GM12878 (cell line): Measurements from ENCODE around the gene TOP1. TPM values are rescaled to one million over a fixed set of nuclear protein-coding genes. Genes with fewer than 3 reads are reported as not detected.

Source experiments
- ATAC-seq: fragments of 200-7000 bp; cut with Tn5 transposase; 3 replicates; pipeline ENCODE4 v1.9.1; 2020; ENCODE audit warnings: mild to moderate bottlenecking, moderate library complexity
- BruUV-seq: library from RNA; stranded (reverse); fragments of 400-500 nt; replicated peaks from 2 replicates; lab custom pipeline; 2021; lab: Mats Ljungman, UMichigan
- CTCF ChIA-PET: fragments of 300-600 bp; sonication (Branson Sonifier 250); formaldehyde crosslinking; extraction: SDS; loops from one replicate; lab custom pipeline; 2021; ENCODE audit warnings: inconsistent platforms; lab: Yijun Ruan, JAX
- POLR2A ChIA-PET: fragments of 350-600 bp; formaldehyde crosslinking; extraction: SDS; loops from one replicate; lab custom pipeline; 2021; ENCODE audit warnings: inconsistent platforms; lab: Charles Lee
- RAD21 ChIA-PET: fragments of 300-600 bp; sonication (Branson Sonifier 250); formaldehyde crosslinking; loops from one replicate; lab custom pipeline; 2023; ENCODE audit warnings: antibody characterized with exemption; ENCODE audit not compliant: unreplicated experiment; lab: Charles Lee
- SMC1A ChIA-PET: fragments of 300-600 bp; sonication (Branson Sonifier 250); formaldehyde crosslinking; loops from one replicate; lab custom pipeline; 2023; ENCODE audit not compliant: unreplicated experiment, uncharacterized antibody; lab: Charles Lee
- DNase-seq: peaks from one replicate; pipeline ENCODE4 v3.0.0-alpha.2; 2011; ENCODE audit warnings: low read depth, low spot score
- FAIRE-seq: peaks from 3 replicates; lab custom pipeline; 2011; peaks lifted over from hg19 to GRCh38; lab: Jason Lieb, UNC
- H2AFZ ChIP-seq: 2 replicates; pipeline ENCODE4 v1.6.0; 2011; ENCODE audit warnings: low read depth, low read length, control low read depth; ENCODE audit not compliant: control insufficient read depth
- H3K27ac ChIP-seq: 2 replicates; pipeline ENCODE4 v1.5.1; 2011; ENCODE audit warnings: control low read depth; ENCODE audit not compliant: control insufficient read depth, insufficient read depth
- H3K27me3 ChIP-seq, 2 experiments: replicated peaks in 1 of 2; 2 replicates each; pipeline versions ENCODE4 v1.6.0 to v1.6.1; 2011; ENCODE audit warnings: low read length in 1 of 2; ENCODE audit not compliant: control insufficient read depth in 2 of 2, insufficient read depth in 2 of 2
- H3K36me3 ChIP-seq, 2 experiments: 2 replicates each; pipeline ENCODE4 v1.5.1; 2011; ENCODE audit warnings: low read length in 1 of 2; ENCODE audit not compliant: control insufficient read depth in 2 of 2, insufficient read depth in 2 of 2
- H3K4me1 ChIP-seq: 2 replicates; pipeline ENCODE4 v1.6.1; 2011; ENCODE audit warnings: mild to moderate bottlenecking, low read length, moderate library complexity, mixed read lengths; ENCODE audit not compliant: control insufficient read depth, insufficient read depth
- H3K4me2 ChIP-seq: 2 replicates; pipeline ENCODE4 v1.6.0; 2011; ENCODE audit warnings: control low read depth; ENCODE audit not compliant: control insufficient read depth, insufficient read depth
- H3K4me3 ChIP-seq: fragments of 200-600 bp; sonication (generic); 2 replicates; pipeline ENCODE4 v1.5.1; 2016
- H3K79me2 ChIP-seq: 2 replicates; pipeline ENCODE4 v1.6.0; 2011; ENCODE audit warnings: low read length; ENCODE audit not compliant: control insufficient read depth, insufficient read depth
- H3K9ac ChIP-seq: 2 replicates; pipeline ENCODE4 v1.8.0; 2011; ENCODE audit warnings: low read length, control low read depth, mixed read lengths; ENCODE audit not compliant: control insufficient read depth, insufficient read depth
- H3K9me3 ChIP-seq: replicated peaks from 3 replicates; pipeline ENCODE4 v1.5.1; 2011; ENCODE audit warnings: mild to moderate bottlenecking, low read length; ENCODE audit not compliant: control insufficient read depth, insufficient read depth
- H4K20me1 ChIP-seq: 2 replicates; pipeline ENCODE4 v1.6.0; 2011; ENCODE audit not compliant: control insufficient read depth, insufficient read depth
- ASH2L ChIP-seq: fragments of 300-600, 200-600 bp; sonication (generic); IDR thresholded peaks from 2 replicates; pipeline ENCODE4 v1.6.1; 2017; ENCODE audit warnings: low read depth, mild to moderate bottlenecking, borderline replicate concordance
- BHLHE40 ChIP-seq, 2 experiments: fragments of 450-650 bp in 1 of 2; IDR thresholded peaks; 2 replicates each; pipeline ENCODE4 v1.6.1; 2011 to 2017; ENCODE audit warnings: low read depth in 2 of 2, borderline replicate concordance in 1 of 2, improper control_type of control experiment in 1 of 2, low read length in 1 of 2, mild to moderate bottlenecking in 1 of 2
- ESRRA ChIP-seq: IDR thresholded peaks from 2 replicates; pipeline ENCODE4 v1.6.1; 2012; ENCODE audit warnings: mild to moderate bottlenecking, low read length, improper control_type of control experiment
- GATAD2B ChIP-seq: fragments of 450-650 bp; conservative IDR thresholded peaks from 2 replicates; pipeline ENCODE4 v1.6.1; 2017; ENCODE audit warnings: low read depth, mild to moderate bottlenecking, moderate library complexity
- HDAC2 ChIP-seq: fragments of 200-600 bp; sonication (generic); IDR thresholded peaks from 2 replicates; pipeline ENCODE4 v1.6.1; 2017
- KDM1A ChIP-seq: fragments of 200-600 bp; sonication (generic); IDR thresholded peaks from 2 replicates; pipeline ENCODE4 v1.6.1; 2016; ENCODE audit warnings: borderline replicate concordance
- MTA2 ChIP-seq: fragments of 450-650 bp; IDR thresholded peaks from 2 replicates; pipeline ENCODE4 v1.6.1; 2016; ENCODE audit warnings: low read depth, mild to moderate bottlenecking, moderate library complexity
- MTA3 ChIP-seq: IDR thresholded peaks from 2 replicates; pipeline ENCODE4 v1.6.1; 2012; ENCODE audit warnings: low read length, inconsistent platforms, borderline replicate concordance
- MYC ChIP-seq: IDR thresholded peaks from 2 replicates; pipeline ENCODE4 v1.6.1; 2011; ENCODE audit warnings: mild to moderate bottlenecking, low read length, moderate library complexity, inconsistent platforms; ENCODE audit not compliant: insufficient read depth, insufficient replicate concordance, insufficient read length, severe bottlenecking
- NFXL1 ChIP-seq: fragments of 450-650 bp; IDR thresholded peaks from 2 replicates; pipeline ENCODE4 v1.6.1; 2017; ENCODE audit warnings: antibody characterized with exemption, mild to moderate bottlenecking, borderline replicate concordance
- POLR2AphosphoS5 ChIP-seq: IDR thresholded peaks from 2 replicates; pipeline ENCODE4 v1.6.1; 2011; ENCODE audit warnings: mild to moderate bottlenecking, low read length, inconsistent platforms
- RUNX3 ChIP-seq: IDR thresholded peaks from 2 replicates; pipeline ENCODE4 v1.6.1; 2012; ENCODE audit warnings: low read length, inconsistent platforms
- SIX5 ChIP-seq: IDR thresholded peaks from 2 replicates; pipeline ENCODE4 v1.6.1; 2011; ENCODE audit warnings: mild to moderate bottlenecking, low read depth, low read length, moderate library complexity; ENCODE audit not compliant: severe bottlenecking
- SREBF2 ChIP-seq: IDR thresholded peaks from 2 replicates; pipeline ENCODE4 v1.6.1; 2012; ENCODE audit warnings: mild to moderate bottlenecking, low read length
- ZNF207 ChIP-seq: fragments of 450-650 bp; IDR thresholded peaks from 2 replicates; pipeline ENCODE4 v1.6.1; 2014; ENCODE audit warnings: antibody characterized with exemption, mild to moderate bottlenecking, borderline replicate concordance
- ZNF274 ChIP-seq: IDR thresholded peaks from one replicate; pipeline ENCODE4 v1.8.0; 2011; ENCODE audit not compliant: insufficient read length, insufficient read depth
- WGBS: methylation state at CpG from one replicate; pipeline ENCODE4 v1.1.6; 2016; ENCODE audit warnings: low lambda C conversion rate; ENCODE audit not compliant: insufficient replicate concordance, insufficient coverage; ENCODE audit errors: missing lambda C conversion rate; 5-methylcytosine and 5-hydroxymethylcytosine counted together
- in situ Hi-C: fragments of 300-500 bp; cut with MboI; formaldehyde crosslinking; loops from 9 replicates; pipeline ENCODE4 v1.14.3; 2018; ENCODE audit warnings: mixed read lengths
- intact Hi-C: fragments of 100-400 bp; cut with micrococcal nuclease; formaldehyde crosslinking; loops from one replicate; pipeline ENCODE4 v1.14.2; 2022; ENCODE audit not compliant: unreplicated experiment
- polyA plus RNA-seq, 11 experiments: library from polyadenylated mRNA; depleted of rRNA in 4 of 11; unstranded in 6 of 11; stranded (reverse) in 5 of 11; fragments of >200 nt; fragmentation: Nextera tagmentation in 4 of 11; fragmentation: Illumina TruSeq in 1 of 11; extraction: Ambion mirVana in 4 of 11; extraction: Trizol in 1 of 11; gene quantifications; 1 replicate in 1 of 11; 2 replicates in 10 of 11; pipeline versions ENCODE4 v1.2.1 to v1.2.3, GENCODE V29; 2011 to 2016; ENCODE audit warnings: inconsistent platforms in 2 of 11, missing spikeins in 2 of 11, low read depth in 1 of 11
- total RNA-seq, 4 experiments: library from RNA; depleted of rRNA in 3 of 4; stranded (reverse); fragments of >200 nt in 3 of 4; fragmentation: Illumina TruSeq in 1 of 4; extraction: Trizol in 1 of 4; gene quantifications; 2 replicates each; pipeline versions ENCODE4 v1.2.1 to v1.2.3, GENCODE V29; 2013 to 2021
- TF ChIP-seq, protein P1 (sequence below): IDR thresholded peaks from 2 replicates; pipeline ENCODE4 v1.6.1; 2012; ENCODE audit warnings: low read depth, low read length, improper control_type of control experiment
- TF ChIP-seq, protein P2 (sequence below): fragments of 450-650 bp; IDR thresholded peaks from 2 replicates; pipeline ENCODE4 v1.6.1; 2018; ENCODE audit warnings: mild to moderate bottlenecking, low read depth, moderate library complexity; ENCODE audit not compliant: partially characterized antibody
- TF ChIP-seq, protein P3 (sequence below): fragments of 450-650 bp; IDR thresholded peaks from 2 replicates; pipeline ENCODE4 v1.6.1; 2017; ENCODE audit warnings: mild to moderate bottlenecking

The TOP1 gene
- total and polyA plus RNA-seq, 10 of the 15 experiments (the other 5 are each of a cell fraction or from before 2014, with no cell fraction given): 21.5 to 128 (median 47.3) TPM

DNA sequence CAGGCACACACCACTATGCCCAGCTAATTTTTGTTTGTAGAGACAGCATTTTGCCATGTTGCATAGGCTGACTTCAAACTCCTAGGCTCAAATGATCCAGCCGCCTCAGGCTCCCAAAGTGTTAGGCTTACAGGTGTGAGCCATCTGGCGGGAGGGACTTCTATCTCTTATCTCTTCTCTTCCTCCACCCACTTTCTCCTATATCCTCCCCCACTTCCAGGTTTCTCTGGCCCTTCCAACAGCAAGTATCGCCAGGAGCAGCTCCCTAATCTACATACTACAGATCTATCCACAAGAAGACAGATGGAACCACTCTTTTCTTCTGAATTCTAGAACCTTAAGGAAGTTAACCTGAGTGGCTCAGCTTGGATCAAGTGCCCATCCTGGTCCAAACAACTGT, 5.1 kb upstream of the TOP1 start:
- H3K27ac ChIP-seq: no peak overlapping the region
- intact Hi-C loops (no loop called here), in situ Hi-C loops (no loop called here)
- ChIA-PET RAD21 (interaction anchor here (3.4 kb wide), 1 partner anchor 32 kb away, joined by 16 read pairs; no protein-coding TSS in a partner anchor), SMC1A (interaction anchor here (0.5 to 4.4 kb wide), 3 partner anchors 11 to 54 kb away, joined by 3 to 26 read pairs (median 18); no protein-coding TSS in a partner anchor), CTCF (interaction anchor here (0.9 to 1.0 kb wide), 3 partner anchors 12 to 33 kb away, joined by 3 to 4 read pairs (median 3); no protein-coding TSS in a partner anchor), POLR2A (no interaction called here)
- H3K4me3 ChIP-seq: no peak overlapping the region
- no peaks in the 10 kb centered on the region for H3K27me3 ChIP-seq
- peaks cover 9% of the 10 kb centered on the region for H3K4me1 ChIP-seq
- H2AFZ ChIP-seq: no peak overlapping the region
- H3K79me2 ChIP-seq: no peaks in the 10 kb centered on the region; the same call in 1 of the 2 replicates
- H3K9ac ChIP-seq: no peak overlapping the region
- FAIRE-seq (no peak), DNase-seq (no peak), ATAC-seq (no peak)
- no peaks in the 10 kb centered on the region for H3K36me3 ChIP-seq
- TF ChIP-seq MYC (no peak), MTA3 (no peak), ASH2L (no peak), RUNX3 (no peak), KDM1A (no peak), BHLHE40 (IDR thresholded peaks at IDR 0.05; ENCODE audit: borderline replicate concordance in 1 of 2, low read depth in 2 of 2, low read length in 1 of 2) (no peak), SREBF2 (no peak), SIX5 (no peak), ZNF274 (no peak), ZNF207 (no peak), HDAC2 (no peak), GATAD2B (no peak), NFXL1 (no peak), MTA2 (no peak), POLR2AphosphoS5 (no peak), ESRRA (no peak)
- TF ChIP-seq, protein P1, sequence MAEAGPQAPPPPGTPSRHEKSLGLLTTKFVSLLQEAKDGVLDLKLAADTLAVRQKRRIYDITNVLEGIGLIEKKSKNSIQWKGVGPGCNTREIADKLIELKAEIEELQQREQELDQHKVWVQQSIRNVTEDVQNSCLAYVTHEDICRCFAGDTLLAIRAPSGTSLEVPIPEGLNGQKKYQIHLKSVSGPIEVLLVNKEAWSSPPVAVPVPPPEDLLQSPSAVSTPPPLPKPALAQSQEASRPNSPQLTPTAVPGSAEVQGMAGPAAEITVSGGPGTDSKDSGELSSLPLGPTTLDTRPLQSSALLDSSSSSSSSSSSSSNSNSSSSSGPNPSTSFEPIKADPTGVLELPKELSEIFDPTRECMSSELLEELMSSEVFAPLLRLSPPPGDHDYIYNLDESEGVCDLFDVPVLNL: no peak
- TF ChIP-seq, protein P2, sequence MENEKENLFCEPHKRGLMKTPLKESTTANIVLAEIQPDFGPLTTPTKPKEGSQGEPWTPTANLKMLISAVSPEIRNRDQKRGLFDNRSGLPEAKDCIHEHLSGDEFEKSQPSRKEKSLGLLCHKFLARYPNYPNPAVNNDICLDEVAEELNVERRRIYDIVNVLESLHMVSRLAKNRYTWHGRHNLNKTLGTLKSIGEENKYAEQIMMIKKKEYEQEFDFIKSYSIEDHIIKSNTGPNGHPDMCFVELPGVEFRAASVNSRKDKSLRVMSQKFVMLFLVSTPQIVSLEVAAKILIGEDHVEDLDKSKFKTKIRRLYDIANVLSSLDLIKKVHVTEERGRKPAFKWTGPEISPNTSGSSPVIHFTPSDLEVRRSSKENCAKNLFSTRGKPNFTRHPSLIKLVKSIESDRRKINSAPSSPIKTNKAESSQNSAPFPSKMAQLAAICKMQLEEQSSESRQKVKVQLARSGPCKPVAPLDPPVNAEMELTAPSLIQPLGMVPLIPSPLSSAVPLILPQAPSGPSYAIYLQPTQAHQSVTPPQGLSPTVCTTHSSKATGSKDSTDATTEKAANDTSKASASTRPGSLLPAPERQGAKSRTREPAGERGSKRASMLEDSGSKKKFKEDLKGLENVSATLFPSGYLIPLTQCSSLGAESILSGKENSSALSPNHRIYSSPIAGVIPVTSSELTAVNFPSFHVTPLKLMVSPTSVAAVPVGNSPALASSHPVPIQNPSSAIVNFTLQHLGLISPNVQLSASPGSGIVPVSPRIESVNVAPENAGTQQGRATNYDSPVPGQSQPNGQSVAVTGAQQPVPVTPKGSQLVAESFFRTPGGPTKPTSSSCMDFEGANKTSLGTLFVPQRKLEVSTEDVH: no peak
- TF ChIP-seq, protein P3, sequence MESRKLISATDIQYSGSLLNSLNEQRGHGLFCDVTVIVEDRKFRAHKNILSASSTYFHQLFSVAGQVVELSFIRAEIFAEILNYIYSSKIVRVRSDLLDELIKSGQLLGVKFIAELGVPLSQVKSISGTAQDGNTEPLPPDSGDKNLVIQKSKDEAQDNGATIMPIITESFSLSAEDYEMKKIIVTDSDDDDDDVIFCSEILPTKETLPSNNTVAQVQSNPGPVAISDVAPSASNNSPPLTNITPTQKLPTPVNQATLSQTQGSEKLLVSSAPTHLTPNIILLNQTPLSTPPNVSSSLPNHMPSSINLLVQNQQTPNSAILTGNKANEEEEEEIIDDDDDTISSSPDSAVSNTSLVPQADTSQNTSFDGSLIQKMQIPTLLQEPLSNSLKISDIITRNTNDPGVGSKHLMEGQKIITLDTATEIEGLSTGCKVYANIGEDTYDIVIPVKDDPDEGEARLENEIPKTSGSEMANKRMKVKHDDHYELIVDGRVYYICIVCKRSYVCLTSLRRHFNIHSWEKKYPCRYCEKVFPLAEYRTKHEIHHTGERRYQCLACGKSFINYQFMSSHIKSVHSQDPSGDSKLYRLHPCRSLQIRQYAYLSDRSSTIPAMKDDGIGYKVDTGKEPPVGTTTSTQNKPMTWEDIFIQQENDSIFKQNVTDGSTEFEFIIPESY: no peak
- no TSS peak for BruUV-seq
- no peaks in the 10 kb centered on the region for H3K9me3 ChIP-seq
- H3K4me2 ChIP-seq: no peak overlapping the region
- 74% methylated on average over 3 of the region's 3 CpGs for WGBS
- no peaks in the 10 kb centered on the region for H4K20me1 ChIP-seq
